H1 (cell line): ENCODE data around the gene ST6GALNAC4. TPM values are rescaled to one million over a fixed set of nuclear protein-coding genes. Genes with fewer than 3 reads are reported as not detected.

ENCODE experiments used
- CTCF ChIA-PET: fragments of 300-600 bp; sonication (Branson Sonifier 250); formaldehyde crosslinking; loops from one replicate; lab custom pipeline; 2021; ENCODE audit not compliant: partially characterized antibody; lab: Charles Lee
- POLR2A ChIA-PET: fragments of 300-600 bp; sonication (Branson Sonifier 250); formaldehyde crosslinking; loops from one replicate; lab custom pipeline; 2021; ENCODE audit warnings: inconsistent platforms; ENCODE audit not compliant: partially characterized antibody; lab: Charles Lee
- DNase-seq, 2 experiments: peaks; one replicate each; pipeline versions ENCODE4 v3.0.0 to v3.0.0-alpha.2; 2010 to 2022; ENCODE audit warnings: low spot score in 2 of 2, low read depth in 1 of 2, mixed read lengths in 1 of 2
- FAIRE-seq: peaks from 2 replicates; lab custom pipeline; 2011; peaks lifted over from hg19 to GRCh38; lab: Jason Lieb, UNC
- H2AFZ ChIP-seq: 2 replicates; pipeline ENCODE4 v1.8.1; 2012; ENCODE audit warnings: low read length, inconsistent platforms
- H2AK5ac ChIP-seq: 2 replicates; pipeline ENCODE4 v1.6.1; 2013; ENCODE audit warnings: low read depth, low read length
- H2BK120ac ChIP-seq: replicated peaks from 2 replicates; pipeline ENCODE3; 2013; ENCODE audit warnings: low read depth, low read length, inconsistent platforms
- H2BK12ac ChIP-seq: 2 replicates; pipeline ENCODE4 v1.6.1; 2013; ENCODE audit warnings: low read depth, low read length
- H2BK15ac ChIP-seq: 2 replicates; pipeline ENCODE4 v1.6.1; 2013; ENCODE audit warnings: low read length
- H2BK20ac ChIP-seq: 2 replicates; pipeline ENCODE4 v1.6.1; 2013; ENCODE audit warnings: low read length
- H2BK5ac ChIP-seq: 2 replicates; pipeline ENCODE4 v1.6.1; 2013; ENCODE audit warnings: low read depth, low read length
- H3K14ac ChIP-seq: 2 replicates; pipeline ENCODE4 v1.6.1; 2013; ENCODE audit warnings: inconsistent platforms; ENCODE audit not compliant: insufficient read length
- H3K18ac ChIP-seq: 2 replicates; pipeline ENCODE4 v1.6.1; 2013; ENCODE audit warnings: low read length; ENCODE audit errors: extremely low read depth
- H3K23ac ChIP-seq: 2 replicates; pipeline ENCODE4 v1.6.1; 2013; ENCODE audit warnings: inconsistent platforms; ENCODE audit not compliant: insufficient read length
- H3K23me2 ChIP-seq: 2 replicates; pipeline ENCODE4 v1.6.1; 2013; ENCODE audit warnings: low read depth, low read length
- H3K27ac ChIP-seq: 2 replicates; pipeline ENCODE4 v1.6.1; 2011; ENCODE audit warnings: low read depth, low read length, inconsistent platforms
- H3K27me3 ChIP-seq, 4 experiments: replicated peaks in 1 of 4; 1 replicate in 1 of 4; 2 replicates in 3 of 4; pipeline versions ENCODE4 v1.6.1 to v1.8.1; 2011 to 2013; ENCODE audit warnings: low read length in 3 of 4, mild to moderate bottlenecking in 3 of 4, inconsistent platforms in 2 of 4, mixed read lengths in 2 of 4, moderate library complexity in 1 of 4; ENCODE audit not compliant: control insufficient read depth in 3 of 4, insufficient read depth in 3 of 4; ENCODE audit errors: extremely low read depth in 1 of 4
- H3K36me3 ChIP-seq, 4 experiments: 2 replicates each; pipeline versions ENCODE4 v1.6.1 to v1.8.1; 2011 to 2013; ENCODE audit warnings: mild to moderate bottlenecking in 4 of 4, low read length in 3 of 4, moderate library complexity in 2 of 4, control low read depth in 1 of 4, inconsistent platforms in 1 of 4; ENCODE audit not compliant: insufficient read depth in 4 of 4, control insufficient read depth in 2 of 4
- H3K4ac ChIP-seq: replicated peaks from 2 replicates; pipeline ENCODE3; 2013; ENCODE audit warnings: low read length, low read depth, mixed read lengths, inconsistent platforms; ENCODE audit not compliant: insufficient read length
- H3K4me1 ChIP-seq, 4 experiments: replicated peaks in 1 of 4; 1 replicate in 1 of 4; 2 replicates in 3 of 4; pipeline versions ENCODE4 v1.6.1 to v1.8.1; 2011 to 2013; ENCODE audit warnings: low read length in 3 of 4, inconsistent platforms in 2 of 4, mixed read lengths in 1 of 4; ENCODE audit not compliant: insufficient read depth in 4 of 4, control insufficient read depth in 3 of 4
- H3K4me2 ChIP-seq, 2 experiments: 2 replicates each; pipeline versions ENCODE4 v1.6.1 to v1.8.1; 2011 to 2013; ENCODE audit warnings: low read depth in 2 of 2, low read length in 2 of 2, control low read depth in 1 of 2, inconsistent platforms in 1 of 2, mild to moderate bottlenecking in 1 of 2; ENCODE audit not compliant: insufficient read depth in 1 of 2
- H3K4me3 ChIP-seq, 4 experiments: fragments of 200-600, 300-600 bp in 1 of 4; sonication (generic), shearing (Covaris generic), sonication (Bioruptor Twin) in 1 of 4; 2 replicates each; pipeline versions ENCODE4 v1.5.1 to v1.8.1; 2011 to 2016; ENCODE audit warnings: low read length in 4 of 4, low read depth in 3 of 4, control low read depth in 2 of 4, inconsistent platforms in 2 of 4, mild to moderate bottlenecking in 2 of 4, mixed read lengths in 1 of 4, moderate library complexity in 1 of 4; ENCODE audit not compliant: insufficient read depth in 2 of 4; ENCODE audit errors: extremely low read depth in 1 of 4
- H3K56ac ChIP-seq: replicated peaks from 2 replicates; pipeline ENCODE3; 2013; ENCODE audit warnings: low read depth, mild to moderate bottlenecking, mixed read lengths, low read length, inconsistent platforms; ENCODE audit not compliant: insufficient read length
- H3K79me1 ChIP-seq: 2 replicates; pipeline ENCODE4 v1.6.1; 2013; ENCODE audit warnings: low read depth, low read length, control low read depth
- H3K79me2 ChIP-seq, 2 experiments: 2 replicates each; pipeline versions ENCODE4 v1.6.1 to v1.8.1; 2012 to 2013; ENCODE audit warnings: low read length in 2 of 2, mild to moderate bottlenecking in 2 of 2, inconsistent platforms in 1 of 2; ENCODE audit not compliant: insufficient read depth in 2 of 2, control insufficient read depth in 1 of 2
- H3K9ac ChIP-seq, 4 experiments: replicated peaks in 1 of 4; 1 replicate in 1 of 4; 2 replicates in 3 of 4; pipeline versions ENCODE4 v1.6.1 to v1.8.1; 2011 to 2013; ENCODE audit warnings: low read depth in 3 of 4, low read length in 3 of 4, control low read depth in 2 of 4, mild to moderate bottlenecking in 2 of 4, moderate library complexity in 2 of 4, inconsistent platforms in 1 of 4; ENCODE audit errors: extremely low read depth in 1 of 4
- H3K9me3 ChIP-seq, 2 experiments: 2 replicates each; pipeline versions ENCODE4 v1.6.1 to v1.8.1; 2012 to 2013; ENCODE audit warnings: mild to moderate bottlenecking in 2 of 2, moderate library complexity in 2 of 2, control low read depth in 1 of 2, inconsistent platforms in 1 of 2, low read depth in 1 of 2, low read length in 1 of 2, mixed read lengths in 1 of 2; ENCODE audit not compliant: insufficient read depth in 2 of 2
- H4K20me1 ChIP-seq, 2 experiments: replicated peaks in 1 of 2; 2 replicates each; pipeline versions ENCODE3 to v1.8.1; 2011 to 2013; ENCODE audit warnings: inconsistent platforms in 2 of 2, low read length in 2 of 2, mild to moderate bottlenecking in 1 of 2; ENCODE audit not compliant: insufficient read depth in 2 of 2, control insufficient read depth in 1 of 2
- H4K5ac ChIP-seq: 2 replicates; pipeline ENCODE4 v1.6.1; 2013; ENCODE audit warnings: low read length, low read depth, mixed read lengths, inconsistent platforms; ENCODE audit not compliant: insufficient read length
- H4K8ac ChIP-seq: 2 replicates; pipeline ENCODE4 v1.8.0; 2013; ENCODE audit warnings: mild to moderate bottlenecking, moderate library complexity, low read length, inconsistent platforms; ENCODE audit not compliant: insufficient read depth; ENCODE audit errors: extremely low read depth
- H4K91ac ChIP-seq: replicated peaks from 2 replicates; pipeline ENCODE3; 2013; ENCODE audit warnings: low read length, mixed read lengths, inconsistent platforms; ENCODE audit not compliant: insufficient read length
- BACH1 ChIP-seq: IDR thresholded peaks from 2 replicates; pipeline ENCODE4 v1.6.1; 2012; ENCODE audit warnings: low read length, improper control_type of control experiment
- BCL11A ChIP-seq, 2 experiments: IDR thresholded peaks; one replicate each; pipeline ENCODE4 v1.6.1; 2011; ENCODE audit warnings: low read depth in 2 of 2, low read length in 2 of 2, mild to moderate bottlenecking in 2 of 2
- CBX5 ChIP-seq: fragments of 300-800, 300-1000 bp; sonication (generic); IDR thresholded peaks from 2 replicates; pipeline ENCODE4 v1.7.1; 2016; ENCODE audit warnings: antibody characterized with exemption, low read length, low read depth
- FOSL1 ChIP-seq: IDR thresholded peaks from 2 replicates; pipeline ENCODE4 v1.6.1; 2011; ENCODE audit warnings: mild to moderate bottlenecking, low read depth, low read length, moderate library complexity; ENCODE audit not compliant: insufficient read depth
- JUN ChIP-seq: IDR thresholded peaks from 2 replicates; pipeline ENCODE4 v1.6.1; 2011; ENCODE audit warnings: low read depth, mild to moderate bottlenecking, improper control_type of control experiment, low read length
- POLR2AphosphoS5 ChIP-seq: IDR thresholded peaks from 2 replicates; pipeline ENCODE4 v1.6.1; 2011; ENCODE audit warnings: low read depth, low read length
- RNF2 ChIP-seq: fragments of 200-900, 300-1000 bp; sonication (generic); IDR thresholded peaks from 2 replicates; pipeline ENCODE4 v1.7.1; 2016; ENCODE audit warnings: borderline replicate concordance, low read depth, mild to moderate bottlenecking, antibody characterized with exemption, low read length; ENCODE audit not compliant: poor library complexity, severe bottlenecking; ENCODE audit errors: missing control alignments
- SRF ChIP-seq: IDR thresholded peaks from 2 replicates; pipeline ENCODE4 v1.6.1; 2011; ENCODE audit warnings: mild to moderate bottlenecking, low read depth, low read length, moderate library complexity
- WGBS, 2 experiments: shearing (Covaris generic) in 1 of 2; methylation state at CpG; one replicate each; pipeline versions ENCODE4 v1.1.6 to v1.1.7; 2013 to 2015; ENCODE audit warnings: low lambda C conversion rate in 2 of 2, mixed read lengths in 2 of 2, inconsistent platforms in 1 of 2, low coverage in 1 of 2, missing lambda C conversion rate in 1 of 2; ENCODE audit not compliant: insufficient replicate concordance in 2 of 2, insufficient coverage in 1 of 2, insufficient read length in 1 of 2; ENCODE audit errors: extremely low coverage in 1 of 2, missing lambda C conversion rate in 1 of 2; 5-methylcytosine and 5-hydroxymethylcytosine counted together
- polyA plus RNA-seq, 7 experiments: library from polyadenylated mRNA; depleted of rRNA in 3 of 7; stranded (reverse) in 5 of 7; unstranded in 2 of 7; fragments of >200 nt in 5 of 7; fragments of 200-250 nt in 2 of 7; gene quantifications; 1 replicate in 5 of 7; 2 replicates in 1 of 7; 4 replicates in 1 of 7; pipeline versions ENCODE4 v1.2.1 to v1.2.3, GENCODE V29; 2011 to 2013; ENCODE audit warnings: missing spikeins in 2 of 7, mixed read lengths in 2 of 7
- total RNA-seq: library from RNA; stranded (reverse); fragmentation: NEBNext Ultra II Directional; extraction: Animal tissue kit (Norgen Biotek cat#: 25700); gene quantifications from 2 replicates; pipeline ENCODE4 v1.2.1, GENCODE V29; 2021
- TF ChIP-seq, protein P1 (sequence below), 3 experiments: IDR thresholded peaks; 1 replicate in 2 of 3; 2 replicates in 1 of 3; pipeline versions ENCODE4 v1.5.1 to v1.6.1; 2011; ENCODE audit warnings: low read length in 3 of 3, mild to moderate bottlenecking in 3 of 3, inconsistent platforms in 2 of 3, low read depth in 1 of 3, moderate library complexity in 1 of 3; ENCODE audit not compliant: insufficient read depth in 1 of 3; ENCODE audit errors: control extremely low read depth in 1 of 3
- TF ChIP-seq, protein P2 (sequence below): IDR thresholded peaks from 2 replicates; pipeline ENCODE4 v1.6.1; 2011; ENCODE audit warnings: low read length, improper control_type of control experiment

Gene ST6GALNAC4
- total and polyA plus RNA-seq, 2 of the 8 experiments (the other 6 are each of a cell fraction or from before 2014, with no cell fraction given) = 21.8 to 34.1 TPM

DNA sequence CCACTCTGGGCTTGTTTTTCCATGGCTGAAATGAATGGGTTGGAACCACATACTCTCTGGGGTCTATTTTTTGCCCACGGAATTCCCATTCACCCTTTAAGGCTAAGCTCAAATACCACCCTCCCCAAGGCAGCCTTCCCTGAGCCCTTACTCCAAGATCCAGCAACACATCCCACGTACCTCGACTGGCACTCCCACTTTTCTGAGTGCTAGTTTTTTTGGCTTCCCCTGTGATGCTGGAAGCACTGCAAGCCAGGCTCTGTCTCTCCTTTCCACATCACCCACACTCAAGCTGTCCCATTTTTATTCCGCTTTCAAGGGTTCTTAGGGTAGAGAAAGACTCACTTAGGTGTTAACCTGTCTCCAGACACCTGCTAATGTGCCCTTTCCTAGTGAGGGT is 23.4 kb downstream of the ST6GALNAC4 start:
- Histone ChIP-seq H3K36me3 (peaks cover 28 to 46% (median 38%) of the 10 kb centered on the region in 4 experiments), H3K4me1 (peaks cover 0 to 21% (median 14%) of the 10 kb centered on the region in 4 experiments; a peak in 6 of 7 replicates), H3K79me2 (peaks cover 0 to 4% of the 10 kb centered on the region in 2 experiments; a peak in 1 of 4 replicates), H4K20me1 (peaks cover 4 to 15% of the 10 kb centered on the region in 2 experiments), H2AK5ac (no peak overlapping the region), H3K27me3 (no peaks in the 10 kb centered on the region), H2BK15ac (no peak overlapping the region), H2AFZ (no peak overlapping the region), H3K4me3 (no peak overlapping the region), H3K56ac (no peak overlapping the region), H3K14ac (no peak overlapping the region), H3K9me3 (no peaks in the 10 kb centered on the region), H3K4ac (no peak overlapping the region), H3K23me2 (peaks cover under 1% of the 10 kb centered on the region; the same call in 1 of the 2 replicates), H2BK120ac (no peak overlapping the region), H2BK5ac (no peak overlapping the region), H4K91ac (no peak overlapping the region), H3K27ac (no peak overlapping the region), H4K8ac (no peak overlapping the region), H3K79me1 (peaks cover 10% of the 10 kb centered on the region), H3K9ac (no peak overlapping the region), H4K5ac (no peak overlapping the region), H3K4me2 (no peak overlapping the region), H3K23ac (no peak overlapping the region), H2BK20ac (no peak overlapping the region), H2BK12ac (no peak overlapping the region), H3K18ac (no peak overlapping the region)
- 97% methylated on average over 4 of the region's 4 CpGs; no CpG with 5 or more reads in 1 of the 2 experiments for WGBS, 2 experiments
- FAIRE-seq (no peak), DNase-seq (no peak)
- ChIA-PET CTCF (interaction anchor here (1.4 kb wide), 1 partner anchor 24 kb away, joined by 3 read pairs; no protein-coding TSS in a partner anchor), POLR2A (interaction anchor here (10.1 kb wide), 1 partner anchor 10 kb away, joined by 91 read pairs; no protein-coding TSS in a partner anchor)
- TF ChIP-seq RNF2 = no peak
- TF ChIP-seq SRF = no peak
- no peak for TF ChIP-seq JUN
- no peak for TF ChIP-seq FOSL1
- TF ChIP-seq, protein P1, sequence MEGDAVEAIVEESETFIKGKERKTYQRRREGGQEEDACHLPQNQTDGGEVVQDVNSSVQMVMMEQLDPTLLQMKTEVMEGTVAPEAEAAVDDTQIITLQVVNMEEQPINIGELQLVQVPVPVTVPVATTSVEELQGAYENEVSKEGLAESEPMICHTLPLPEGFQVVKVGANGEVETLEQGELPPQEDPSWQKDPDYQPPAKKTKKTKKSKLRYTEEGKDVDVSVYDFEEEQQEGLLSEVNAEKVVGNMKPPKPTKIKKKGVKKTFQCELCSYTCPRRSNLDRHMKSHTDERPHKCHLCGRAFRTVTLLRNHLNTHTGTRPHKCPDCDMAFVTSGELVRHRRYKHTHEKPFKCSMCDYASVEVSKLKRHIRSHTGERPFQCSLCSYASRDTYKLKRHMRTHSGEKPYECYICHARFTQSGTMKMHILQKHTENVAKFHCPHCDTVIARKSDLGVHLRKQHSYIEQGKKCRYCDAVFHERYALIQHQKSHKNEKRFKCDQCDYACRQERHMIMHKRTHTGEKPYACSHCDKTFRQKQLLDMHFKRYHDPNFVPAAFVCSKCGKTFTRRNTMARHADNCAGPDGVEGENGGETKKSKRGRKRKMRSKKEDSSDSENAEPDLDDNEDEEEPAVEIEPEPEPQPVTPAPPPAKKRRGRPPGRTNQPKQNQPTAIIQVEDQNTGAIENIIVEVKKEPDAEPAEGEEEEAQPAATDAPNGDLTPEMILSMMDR (IDR thresholded peaks at IDR 0.05; ENCODE audit: control extremely low read depth in 1 of 3, insufficient read depth in 1 of 3, low read depth in 1 of 3, low read length in 3 of 3) = no peak
- TF ChIP-seq BCL11A (IDR thresholded peaks at IDR 0.05; ENCODE audit: low read depth in 2 of 2, low read length in 2 of 2) = no peak
- TF ChIP-seq POLR2AphosphoS5 = no peak
- TF ChIP-seq, protein P2, sequence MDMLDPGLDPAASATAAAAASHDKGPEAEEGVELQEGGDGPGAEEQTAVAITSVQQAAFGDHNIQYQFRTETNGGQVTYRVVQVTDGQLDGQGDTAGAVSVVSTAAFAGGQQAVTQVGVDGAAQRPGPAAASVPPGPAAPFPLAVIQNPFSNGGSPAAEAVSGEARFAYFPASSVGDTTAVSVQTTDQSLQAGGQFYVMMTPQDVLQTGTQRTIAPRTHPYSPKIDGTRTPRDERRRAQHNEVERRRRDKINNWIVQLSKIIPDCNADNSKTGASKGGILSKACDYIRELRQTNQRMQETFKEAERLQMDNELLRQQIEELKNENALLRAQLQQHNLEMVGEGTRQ = no peak
- TF ChIP-seq BACH1 = no peak
- no peak for TF ChIP-seq CBX5
